Midbrain (tissue), 1 donor: ENCODE results near the gene CXorf65.

ENCODE experiments used
- DNase-seq: peaks from one replicate; lab custom pipeline; 2025; lab: John Stamatoyannopoulos, UW

The CXorf65 gene

DNA sequence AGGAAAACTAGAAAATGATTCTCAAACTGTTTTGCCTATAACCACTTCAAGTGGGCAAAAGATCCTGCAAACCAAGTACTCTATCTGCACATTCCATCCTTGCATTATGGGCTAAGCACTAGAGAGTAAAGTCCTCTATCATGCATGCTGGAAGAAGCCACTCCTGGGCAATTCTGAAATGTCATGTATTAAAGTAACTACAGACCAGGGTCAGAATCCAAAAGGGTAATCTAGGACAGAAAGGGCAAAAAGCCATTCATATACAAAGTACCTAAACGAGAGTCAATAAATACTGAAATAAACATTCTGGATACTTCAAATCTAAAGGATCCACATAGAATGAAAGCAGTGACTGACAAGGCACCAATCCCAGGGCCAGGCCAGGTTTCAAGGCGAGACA lies 39.5 kb downstream of the CXorf65 start:
- no peak for DNase-seq

DNA sequence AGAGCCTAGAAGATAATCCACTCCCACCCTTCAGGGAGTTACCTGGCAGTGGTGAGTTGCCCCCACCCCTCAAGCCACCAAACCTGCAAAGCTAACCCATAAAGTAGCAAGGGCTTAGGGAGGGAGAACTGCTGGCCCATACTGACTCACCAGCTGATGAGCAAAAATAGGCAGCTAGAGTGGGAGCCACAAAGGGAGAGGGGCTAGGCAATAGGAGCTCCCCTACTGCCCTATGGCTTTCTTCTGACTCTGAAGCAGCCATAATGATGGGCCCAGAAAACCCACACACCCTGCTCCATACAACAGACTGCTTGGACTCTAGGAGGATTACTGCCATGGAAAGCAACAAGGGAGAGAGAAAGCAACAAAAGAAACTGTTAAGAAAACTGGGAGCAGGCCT lies 46.4 kb downstream of the CXorf65 start:
- no peak for DNase-seq

DNA sequence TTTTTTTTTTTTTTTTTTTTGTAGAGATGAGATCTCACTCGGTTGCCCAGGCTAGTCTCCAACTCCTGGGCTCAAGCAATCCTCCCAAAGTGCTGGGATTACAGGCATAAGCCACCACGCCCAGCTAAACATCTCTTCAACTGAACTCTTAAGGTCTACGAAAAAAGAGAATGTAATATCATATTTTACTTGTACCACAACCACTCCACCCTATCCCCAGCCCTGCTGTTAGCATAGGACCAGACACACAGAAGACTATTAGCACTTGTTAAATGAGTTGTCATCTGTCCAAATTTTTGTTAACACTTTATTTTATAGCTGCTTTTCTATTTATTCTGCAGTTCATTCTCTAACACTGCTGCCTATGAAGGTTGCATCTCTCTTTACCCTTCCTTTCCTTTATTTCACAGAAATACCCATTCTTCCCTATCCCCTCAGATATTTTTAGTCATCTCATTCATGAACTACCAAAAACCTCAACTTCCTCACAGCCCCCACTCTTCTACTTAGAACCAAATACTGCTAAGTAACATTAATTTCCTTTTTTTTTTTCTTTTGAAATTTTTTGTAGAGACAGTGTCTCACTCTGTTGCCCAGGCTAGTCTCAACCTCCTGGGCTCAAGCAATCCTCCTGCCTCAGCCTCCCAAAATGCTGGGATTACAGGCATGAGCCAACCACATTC lies 48.6 kb downstream of the CXorf65 start:
- DNase-seq = no peak

DNA sequence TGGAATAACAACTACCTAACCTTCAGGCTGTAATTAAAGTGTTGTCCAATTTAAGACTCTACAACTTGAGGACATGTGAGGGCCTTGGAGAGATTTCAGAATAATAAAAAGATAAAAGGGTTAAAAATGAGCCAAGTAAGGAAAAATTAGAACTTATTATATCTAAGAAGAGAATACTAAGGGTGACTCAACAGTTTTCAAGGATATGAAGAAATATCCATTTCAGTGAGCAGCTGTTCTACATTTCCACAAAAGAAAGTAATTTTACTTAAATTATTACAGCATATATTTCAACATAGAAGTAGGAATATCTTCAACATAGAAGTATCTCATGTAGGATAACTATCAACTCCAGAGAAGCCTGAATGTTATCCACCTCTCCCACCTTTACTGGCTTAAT lies 49.7 kb downstream of the CXorf65 start:
- DNase-seq = no peak
